Astrocyte of the spinal cord (primary cell): Measurements from ENCODE around the gene MT1M.
A peak's percentile ranks its signal among the peaks of the same experiment; 100 is the strongest.

Experiments
- DNase-seq: peaks from one replicate; pipeline ENCODE4 v3.0.0; 2011; ENCODE audit warnings: low read depth, low spot score
- H3K4me3 ChIP-seq: 2 replicates; pipeline ENCODE4 v1.5.1; 2011; ENCODE audit warnings: low read depth, mild to moderate bottlenecking, low read length, moderate library complexity
- CTCF ChIP-seq: IDR thresholded peaks from 2 replicates; pipeline ENCODE4 v1.5.1; 2012; ENCODE audit warnings: low read depth, mild to moderate bottlenecking, low read length, inconsistent platforms
- in situ Hi-C: cut with HindIII; loops from 2 replicates; pipeline ENCODE4 v1.10.0; 2017; ENCODE audit warnings: low sequenced_read_pairs

The MT1M gene

GRCh38 chr16:56628486-56629350, 3.7 kb upstream of the MT1M start:
- no peak for DNase-seq
- TF ChIP-seq CTCF: no peak
- in situ Hi-C loops: no loop called here
- H3K4me3 ChIP-seq: no peak overlapping the region

- no peak overlapping the region for H3K4me3 ChIP-seq
- no peak for DNase-seq
- in situ Hi-C loops: no loop called here
- no peak for TF ChIP-seq CTCF
These were observed 2.9 kb upstream of the MT1M start for GRCh38 chr16:56629531-56629930.

GRCh38 chr16:56630134-56630533, 2.3 kb upstream of the MT1M start:
- in situ Hi-C loops: no loop called here
- DNase-seq: no peak
- no peak for TF ChIP-seq CTCF
- H3K4me3 ChIP-seq: no peak overlapping the region

GRCh38 chr16:56631197-56631596, 1.3 kb upstream of the MT1M start:
- DNase-seq: no peak
- no peak overlapping the region for H3K4me3 ChIP-seq
- TF ChIP-seq CTCF: no peak
- in situ Hi-C loops: no loop called here

- H3K4me3 ChIP-seq: peak overlapping the region; percentile 27
These were observed 665 bp upstream of the MT1M start for GRCh38 chr16:56631832-56632155.

GRCh38 chr16:56632848-56633365, 448 bp downstream of the MT1M start:
- in situ Hi-C loops: no loop called here
- peak overlapping the region; percentile 27 for H3K4me3 ChIP-seq
- TF ChIP-seq CTCF: no peak
- DNase-seq: no peak

More at GRCh38 chr16:56631832-56632155, 665 bp upstream of the MT1M start:
- in situ Hi-C loops: no loop called here
- no peak for TF ChIP-seq CTCF
- no peak for DNase-seq
